Smooth muscle cell (in vitro differentiated cells): ENCODE measurements around the gene CUL1. TPM values are rescaled to one million over a fixed set of nuclear protein-coding genes. Genes with fewer than 3 reads are reported as not detected.
A peak's percentile ranks its signal among the peaks of the same experiment; 100 is the strongest.

Experiments
- DNase-seq: peaks from one replicate; lab custom pipeline; 2025; ENCODE audit not compliant: unreplicated experiment; lab: John Stamatoyannopoulos, UW
- H2AFZ ChIP-seq: fragments of 200-600 bp; sonication (generic); 2 replicates; pipeline ENCODE4 v1.6.0; 2016; ENCODE audit warnings: antibody characterized with exemption, low read depth, mild to moderate bottlenecking
- H3F3A ChIP-seq: fragments of 200-600 bp; sonication (generic); 2 replicates; pipeline ENCODE4 v1.6.0; 2017; ENCODE audit warnings: antibody characterized with exemption, low read depth
- H3K27ac ChIP-seq: fragments of 200-600 bp; sonication (generic); 2 replicates; pipeline ENCODE4 v1.5.1; 2016; ENCODE audit warnings: low read depth, mild to moderate bottlenecking
- H3K27me3 ChIP-seq: fragments of 200-600 bp; sonication (generic); 2 replicates; pipeline ENCODE4 v1.6.1; 2016; ENCODE audit warnings: low read depth, mild to moderate bottlenecking
- H3K36me3 ChIP-seq: fragments of 200-600 bp; sonication (generic); 2 replicates; pipeline ENCODE4 v1.5.1; 2016; ENCODE audit warnings: low read depth
- H3K4me1 ChIP-seq: fragments of 200-600 bp; sonication (generic); 2 replicates; pipeline ENCODE4 v1.5.1; 2016; ENCODE audit warnings: low read depth
- H3K4me2 ChIP-seq: fragments of 200-600 bp; sonication (generic); 2 replicates; pipeline ENCODE4 v1.6.0; 2016; ENCODE audit warnings: mild to moderate bottlenecking
- H3K4me3 ChIP-seq: fragments of 200-600 bp; sonication (generic); 2 replicates; pipeline ENCODE4 v1.5.1; 2016; ENCODE audit warnings: mild to moderate bottlenecking
- H3K79me2 ChIP-seq: fragments of 200-600 bp; sonication (generic); 2 replicates; pipeline ENCODE4 v1.6.0; 2016; ENCODE audit warnings: low read depth, mild to moderate bottlenecking
- H3K9ac ChIP-seq: fragments of 200-600 bp; sonication (generic); 2 replicates; pipeline ENCODE4 v1.6.0; 2016; ENCODE audit warnings: low read depth
- H3K9me3 ChIP-seq: fragments of 200-600 bp; sonication (generic); replicated peaks from 2 replicates; pipeline ENCODE4 v1.5.1; 2016; ENCODE audit warnings: low read depth
- H4K20me1 ChIP-seq: fragments of 200-600 bp; sonication (generic); 2 replicates; pipeline ENCODE4 v1.6.0; 2016; ENCODE audit warnings: low read depth
- whole genome bisulfite sequencing: methylation state at CpG from one replicate; pipeline ENCODE4 v1.1.7; 2016; ENCODE audit warnings: low lambda C conversion rate; 5-methylcytosine and 5-hydroxymethylcytosine counted together
- polyA plus RNA-seq: library from polyadenylated mRNA; unstranded; fragments of >200 nt; fragmentation: Nextera tagmentation; extraction: Ambion mirVana; gene quantifications from 2 replicates; pipeline ENCODE4 v1.2.1, GENCODE V29; 2016
- total RNA-seq: library from RNA; depleted of rRNA; stranded (reverse); fragments of >200 nt; gene quantifications from 2 replicates; pipeline ENCODE4 v1.2.3, GENCODE V29; 2014
- TF ChIP-seq, protein P1 (sequence below): fragments of 200-600 bp; sonication (generic); IDR thresholded peaks from 2 replicates; pipeline ENCODE4 v1.5.1; 2017; ENCODE audit warnings: borderline replicate concordance, mild to moderate bottlenecking, antibody characterized with exemption; ENCODE audit not compliant: insufficient read depth, poor library complexity, severe bottlenecking

The CUL1 gene
- total and polyA plus RNA-seq, 2 experiments from 2014 or later = 38.2 to 44.8 TPM

DNA sequence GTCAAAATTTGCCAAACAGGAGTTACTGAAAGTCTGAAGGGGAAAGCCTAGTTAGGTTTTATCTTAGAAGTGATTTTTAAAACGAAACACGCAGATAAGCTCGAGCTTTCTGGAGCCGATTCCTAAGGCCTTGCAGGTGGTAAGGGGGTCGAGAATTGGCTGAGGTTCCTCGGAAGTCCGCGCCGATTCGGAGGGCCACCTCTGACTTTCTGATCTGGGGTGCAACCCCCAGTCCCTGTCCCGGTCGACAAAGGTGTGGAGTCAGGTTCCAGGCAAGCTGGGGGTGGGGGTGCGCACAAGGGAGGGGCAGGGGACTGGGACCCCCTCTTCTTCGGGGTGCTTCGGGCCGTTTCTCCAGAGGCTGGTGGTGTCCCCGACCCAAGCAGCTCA is 701 bp upstream of the CUL1 start:
- DNase-seq = no peak
- no peaks in the 10 kb centered on the region for H3K9me3 ChIP-seq
- peak overlapping the region; percentile 76 for H3K4me3 ChIP-seq
- H3K27me3 ChIP-seq = no peaks in the 10 kb centered on the region
- TF ChIP-seq, protein P1, sequence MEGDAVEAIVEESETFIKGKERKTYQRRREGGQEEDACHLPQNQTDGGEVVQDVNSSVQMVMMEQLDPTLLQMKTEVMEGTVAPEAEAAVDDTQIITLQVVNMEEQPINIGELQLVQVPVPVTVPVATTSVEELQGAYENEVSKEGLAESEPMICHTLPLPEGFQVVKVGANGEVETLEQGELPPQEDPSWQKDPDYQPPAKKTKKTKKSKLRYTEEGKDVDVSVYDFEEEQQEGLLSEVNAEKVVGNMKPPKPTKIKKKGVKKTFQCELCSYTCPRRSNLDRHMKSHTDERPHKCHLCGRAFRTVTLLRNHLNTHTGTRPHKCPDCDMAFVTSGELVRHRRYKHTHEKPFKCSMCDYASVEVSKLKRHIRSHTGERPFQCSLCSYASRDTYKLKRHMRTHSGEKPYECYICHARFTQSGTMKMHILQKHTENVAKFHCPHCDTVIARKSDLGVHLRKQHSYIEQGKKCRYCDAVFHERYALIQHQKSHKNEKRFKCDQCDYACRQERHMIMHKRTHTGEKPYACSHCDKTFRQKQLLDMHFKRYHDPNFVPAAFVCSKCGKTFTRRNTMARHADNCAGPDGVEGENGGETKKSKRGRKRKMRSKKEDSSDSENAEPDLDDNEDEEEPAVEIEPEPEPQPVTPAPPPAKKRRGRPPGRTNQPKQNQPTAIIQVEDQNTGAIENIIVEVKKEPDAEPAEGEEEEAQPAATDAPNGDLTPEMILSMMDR = no peak
- WGBS = 3% methylated on average over 16 of the region's 17 CpGs
- H3K79me2 ChIP-seq = peaks cover 38% of the 10 kb centered on the region
- peak overlapping the region; percentile 95 for H3K27ac ChIP-seq
- H3K4me2 ChIP-seq = peak overlapping the region; percentile 95
- H2AFZ ChIP-seq = peak overlapping the region; percentile 91
- H4K20me1 ChIP-seq = peaks cover 33% of the 10 kb centered on the region
- peaks cover 26% of the 10 kb centered on the region for H3K4me1 ChIP-seq
- H3K36me3 ChIP-seq = no peaks in the 10 kb centered on the region
- peak overlapping the region; percentile 96 for H3K9ac ChIP-seq
- H3F3A ChIP-seq = no peaks in the 10 kb centered on the region

DNA sequence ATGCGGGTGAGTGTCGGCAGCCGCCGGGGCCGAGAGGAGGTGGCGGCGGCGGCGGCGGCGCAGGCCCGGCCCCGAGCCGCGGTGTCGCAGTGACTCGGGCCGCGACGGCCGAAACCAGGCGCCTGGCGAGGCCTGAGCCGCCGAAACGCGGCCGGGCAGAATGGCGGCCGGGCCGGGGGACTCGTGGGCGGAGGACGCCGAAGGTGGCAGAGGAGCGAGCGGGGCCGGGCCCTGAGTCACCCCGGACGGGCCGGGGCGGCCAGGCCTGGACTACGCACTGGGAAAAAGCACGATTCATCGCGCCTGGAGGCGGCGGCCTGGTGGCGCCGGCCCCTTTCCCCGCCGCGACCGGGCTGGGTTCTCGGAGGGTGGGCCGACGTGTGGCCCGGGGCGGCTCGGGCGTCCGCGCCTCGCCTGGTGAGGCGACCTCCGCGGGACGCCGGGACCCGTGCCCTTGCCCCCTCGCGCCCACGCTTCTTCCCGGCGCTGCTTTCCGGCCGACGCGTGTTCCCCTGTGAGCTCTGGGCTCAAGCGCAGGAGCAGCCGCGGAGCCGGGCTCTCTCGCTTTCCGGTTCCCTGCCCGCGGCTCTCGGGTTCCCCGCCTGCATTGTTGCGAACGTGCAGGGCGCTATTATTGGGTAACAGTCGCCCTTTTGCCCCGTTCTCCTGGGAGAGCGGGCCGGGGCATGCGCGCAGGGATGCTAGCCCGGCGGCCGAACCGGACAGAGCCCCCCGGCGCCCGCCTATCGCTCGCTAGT is 500 bp downstream of the CUL1 start:
- H3K4me3 ChIP-seq = peak overlapping the region; percentile 76
- H3K27ac ChIP-seq = peak overlapping the region; percentile 95
- under 1% methylated on average over 50 of the region's 107 CpGs for WGBS
- H3K36me3 ChIP-seq = no peaks in the 10 kb centered on the region
- H3K27me3 ChIP-seq = no peaks in the 10 kb centered on the region
- H3K4me1 ChIP-seq = peaks cover 30% of the 10 kb centered on the region
- H3K4me2 ChIP-seq = peak overlapping the region; percentile 95
- H4K20me1 ChIP-seq = peaks cover 45% of the 10 kb centered on the region
- H3K9me3 ChIP-seq = no peaks in the 10 kb centered on the region
- peak; percentile 61 for DNase-seq
- peak overlapping the region; percentile 96 for H3K9ac ChIP-seq
- TF ChIP-seq, protein P1 = no peak
- peaks cover 50% of the 10 kb centered on the region for H3K79me2 ChIP-seq
- no peaks in the 10 kb centered on the region for H3F3A ChIP-seq
- peak overlapping the region; percentile 91 for H2AFZ ChIP-seq

DNA sequence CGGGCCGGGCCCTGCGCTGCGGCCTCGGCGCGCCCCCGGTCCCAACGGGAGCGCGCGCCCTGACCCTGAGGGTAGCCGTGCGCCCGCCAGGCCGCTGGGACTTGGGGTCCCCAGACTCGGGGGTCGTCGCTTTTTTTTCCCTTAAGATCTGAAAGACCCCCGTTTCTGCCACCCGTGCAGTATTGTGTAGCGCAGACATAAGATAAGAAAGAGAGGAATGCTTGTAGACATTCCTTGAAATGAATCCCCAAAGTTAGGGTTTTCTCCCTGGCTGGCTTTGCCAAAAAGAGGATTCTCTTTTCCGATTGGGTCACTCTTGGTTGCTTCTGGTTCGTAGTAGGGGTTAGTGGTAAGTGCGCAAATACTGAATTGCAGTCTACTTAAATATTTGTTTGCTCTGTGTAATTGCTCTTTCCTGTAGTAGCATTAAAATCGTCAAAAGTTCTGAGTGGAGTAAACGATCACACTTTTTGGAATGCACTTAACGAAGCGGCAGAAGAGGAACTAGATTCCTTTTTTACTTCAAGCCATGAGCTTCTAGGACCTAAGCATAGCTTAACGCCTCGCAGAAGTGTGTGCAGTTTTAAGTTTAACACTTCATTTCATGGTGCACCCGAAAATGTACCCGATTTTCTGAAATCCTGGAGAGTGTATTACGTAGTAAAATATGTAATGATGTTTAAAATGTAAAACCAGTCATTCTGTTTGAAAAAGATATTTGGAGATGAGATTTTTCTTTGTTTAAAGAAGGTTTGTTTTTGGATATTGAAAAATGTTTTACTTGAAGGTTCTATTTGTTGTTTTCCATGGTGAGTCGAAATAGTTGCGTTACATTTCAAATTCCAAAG is 1.3 kb downstream of the CUL1 start:
- no peak for DNase-seq
- no peaks in the 10 kb centered on the region for H3K27me3 ChIP-seq
- TF ChIP-seq, protein P1 = no peak
- 1% methylated on average over 36 of the region's 36 CpGs for WGBS
- H3K27ac ChIP-seq = peak overlapping the region; percentile 95
- H2AFZ ChIP-seq = peak overlapping the region; percentile 91
- H4K20me1 ChIP-seq = peaks cover 53% of the 10 kb centered on the region
- peak overlapping the region; percentile 95 for H3K4me2 ChIP-seq
- no peaks in the 10 kb centered on the region for H3K9me3 ChIP-seq
- peak overlapping the region; percentile 76 for H3K4me3 ChIP-seq
- no peaks in the 10 kb centered on the region for H3F3A ChIP-seq
- H3K36me3 ChIP-seq = no peaks in the 10 kb centered on the region
- H3K79me2 ChIP-seq = peaks cover 58% of the 10 kb centered on the region
- peaks cover 37% of the 10 kb centered on the region for H3K4me1 ChIP-seq
- H3K9ac ChIP-seq = peak overlapping the region; percentile 96
